Endothelial cell of umbilical vein (primary cell): ENCODE results near the gene TREML4. TPM values are rescaled to one million over a fixed set of nuclear protein-coding genes. Genes with fewer than 3 reads are reported as not detected.

Source experiments
- BruUV-seq: library from RNA; stranded (reverse); fragments of 400-500 nt; replicated peaks from 2 replicates; lab custom pipeline; 2021; lab: Mats Ljungman, UMichigan
- CTCF ChIA-PET: fragments of 300-600, 350-600 bp; sonication (Branson Sonifier 250); formaldehyde crosslinking; loops from one replicate; lab custom pipeline; 2021; ENCODE audit warnings: antibody characterized with exemption, inconsistent platforms; lab: Charles Lee
- POLR2A ChIA-PET: fragments of 300-600, 350-600 bp; sonication (Branson Sonifier 250); formaldehyde crosslinking; loops from one replicate; lab custom pipeline; 2021; ENCODE audit warnings: antibody characterized with exemption, inconsistent platforms; lab: Charles Lee
- DNase-seq: peaks from one replicate; pipeline ENCODE4 v3.0.0-alpha.2; 2011; ENCODE audit warnings: low read depth, low spot score
- FAIRE-seq: peaks from 2 replicates; lab custom pipeline; 2011; peaks lifted over from hg19 to GRCh38; lab: Jason Lieb, UNC
- H2AFZ ChIP-seq: 2 replicates; pipeline ENCODE4 v1.6.0; 2012; ENCODE audit warnings: low read depth, low read length, control low read depth, inconsistent platforms
- H3K27ac ChIP-seq: 2 replicates; pipeline ENCODE4 v1.5.1; 2011; ENCODE audit warnings: low read depth, mild to moderate bottlenecking, control low read depth, low read length, moderate library complexity; ENCODE audit not compliant: insufficient read depth
- H3K27me3 ChIP-seq, 2 experiments: 2 replicates each; pipeline versions ENCODE4 v1.6.0 to v1.6.1; 2011; ENCODE audit warnings: low read length in 2 of 2, mixed read lengths in 1 of 2; ENCODE audit not compliant: control insufficient read depth in 2 of 2, insufficient read depth in 2 of 2
- H3K36me3 ChIP-seq, 2 experiments: 2 replicates in 1 of 2; 3 replicates in 1 of 2; pipeline ENCODE4 v1.5.1; 2011; ENCODE audit warnings: low read length in 2 of 2, mild to moderate bottlenecking in 1 of 2, moderate library complexity in 1 of 2; ENCODE audit not compliant: control insufficient read depth in 2 of 2, insufficient read depth in 2 of 2; ENCODE audit errors: extremely low read depth in 1 of 2
- H3K4me1 ChIP-seq: 3 replicates; pipeline ENCODE4 v1.5.1; 2011; ENCODE audit warnings: mild to moderate bottlenecking, low read length; ENCODE audit not compliant: control insufficient read depth, insufficient read depth; ENCODE audit errors: extremely low read depth
- H3K4me2 ChIP-seq: 2 replicates; pipeline ENCODE4 v1.6.1; 2011; ENCODE audit warnings: low read length, control low read depth, mixed read lengths; ENCODE audit not compliant: insufficient read depth
- H3K4me3 ChIP-seq, 3 experiments: fragments of 200-600 bp in 1 of 3; sonication (generic), shearing (Covaris generic) in 1 of 3; replicated peaks in 1 of 3; 2 replicates each; pipeline ENCODE4 v1.5.1; 2011 to 2016; ENCODE audit warnings: control low read depth in 3 of 3, low read length in 3 of 3, mild to moderate bottlenecking in 2 of 3, inconsistent platforms in 1 of 3, low read depth in 1 of 3, moderate library complexity in 1 of 3; ENCODE audit not compliant: insufficient read depth in 1 of 3
- H3K79me2 ChIP-seq: 2 replicates; pipeline ENCODE4 v1.6.0; 2012; ENCODE audit warnings: low read length, inconsistent platforms; ENCODE audit not compliant: control insufficient read depth, insufficient read depth
- H3K9ac ChIP-seq: replicated peaks from 2 replicates; pipeline ENCODE3; 2011; ENCODE audit warnings: low read length, control low read depth; ENCODE audit not compliant: insufficient read depth; ENCODE audit errors: extremely low read depth
- H3K9me1 ChIP-seq: replicated peaks from 3 replicates; pipeline ENCODE4 v1.6.0; 2011; ENCODE audit warnings: mild to moderate bottlenecking, low read length; ENCODE audit not compliant: control insufficient read depth, insufficient read depth; ENCODE audit errors: extremely low read depth
- H3K9me3 ChIP-seq: replicated peaks from 2 replicates; pipeline ENCODE4 v1.5.1; 2012; ENCODE audit warnings: low read length, inconsistent platforms; ENCODE audit not compliant: control insufficient read depth, insufficient read depth
- H4K20me1 ChIP-seq: replicated peaks from 2 replicates; pipeline ENCODE3; 2011; ENCODE audit warnings: mild to moderate bottlenecking, low read length; ENCODE audit not compliant: control insufficient read depth, insufficient read depth; ENCODE audit errors: extremely low read depth
- EZH2 ChIP-seq: IDR thresholded peaks from 2 replicates; pipeline ENCODE4 v1.6.1; 2012; ENCODE audit warnings: borderline replicate concordance, low read depth, mild to moderate bottlenecking, moderate library complexity, low read length, inconsistent platforms; ENCODE audit not compliant: severe bottlenecking
- FOS ChIP-seq: IDR thresholded peaks from 2 replicates; pipeline ENCODE4 v1.6.1; 2011; ENCODE audit warnings: mild to moderate bottlenecking, low read length, moderate library complexity, borderline replicate concordance; ENCODE audit not compliant: insufficient read depth
- GATA2 ChIP-seq: IDR thresholded peaks from 2 replicates; pipeline ENCODE4 v1.7.0; 2011; ENCODE audit warnings: low read depth, mild to moderate bottlenecking, moderate library complexity, mixed read lengths, low read length; ENCODE audit not compliant: insufficient read length, insufficient read depth
- JUN ChIP-seq: IDR thresholded peaks from 2 replicates; pipeline ENCODE4 v1.6.1; 2011; ENCODE audit warnings: borderline replicate concordance, low read depth; ENCODE audit not compliant: insufficient read length, insufficient read depth
- MYC ChIP-seq: IDR thresholded peaks from one replicate; pipeline ENCODE4 v1.6.1; 2011; ENCODE audit warnings: mild to moderate bottlenecking, low read depth, low read length
- POLR2A ChIP-seq: IDR thresholded peaks from 2 replicates; pipeline ENCODE4 v1.6.1; 2012; ENCODE audit warnings: low read depth, mild to moderate bottlenecking, control low read depth, low read length
- POLR2AphosphoS5 ChIP-seq: IDR thresholded peaks from 2 replicates; pipeline ENCODE4 v1.6.1; 2012; ENCODE audit warnings: low read depth, mild to moderate bottlenecking, control low read depth, low read length, moderate library complexity; ENCODE audit not compliant: insufficient read depth
- dilution Hi-C: fragments of 300-500 bp; cut with MboI; formaldehyde crosslinking; loops from one replicate; pipeline ENCODE4 v1.15.0; 2019; ENCODE audit warnings: low sequenced_read_pairs; ENCODE audit not compliant: extremely low pct_ligation_motif_present
- intact Hi-C: fragments of 100-400 bp; cut with micrococcal nuclease; formaldehyde crosslinking; loops from one replicate; pipeline ENCODE4 v1.10.0; 2022
- polyA plus RNA-seq, 4 experiments: library from polyadenylated mRNA; depleted of rRNA in 3 of 4; stranded (reverse) in 3 of 4; unstranded in 1 of 4; fragments of >200 nt; gene quantifications; 2 replicates each; pipeline versions ENCODE4 v1.2.1 to v1.2.3, GENCODE V29; 2011 to 2012; ENCODE audit warnings: missing spikeins in 1 of 4
- total RNA-seq: library from RNA; stranded (reverse); gene quantifications from 2 replicates; pipeline ENCODE4 v1.2.3, GENCODE V29; 2021
- TF ChIP-seq, protein P1 (sequence below), 2 donors: IDR thresholded peaks; 1 replicate in 1 of 2; 2 replicates in 1 of 2; pipeline ENCODE4 v1.5.1; 2011; ENCODE audit warnings: low read length in 2 of 2, mild to moderate bottlenecking in 2 of 2, moderate library complexity in 2 of 2, control low read depth in 1 of 2, inconsistent platforms in 1 of 2, low read depth in 1 of 2; ENCODE audit not compliant: insufficient read depth in 1 of 2; ENCODE audit errors: extremely low read depth in 1 of 2
- TF ChIP-seq, protein P2 (sequence below): IDR thresholded peaks from 2 replicates; pipeline ENCODE4 v1.6.1; 2011; ENCODE audit not compliant: insufficient read depth, insufficient read length

The TREML4 gene
- total and polyA plus RNA-seq, 2 donors (not counting 3 experiments of a cell fraction or from before 2014, with no cell fraction given) = not detected

DNA sequence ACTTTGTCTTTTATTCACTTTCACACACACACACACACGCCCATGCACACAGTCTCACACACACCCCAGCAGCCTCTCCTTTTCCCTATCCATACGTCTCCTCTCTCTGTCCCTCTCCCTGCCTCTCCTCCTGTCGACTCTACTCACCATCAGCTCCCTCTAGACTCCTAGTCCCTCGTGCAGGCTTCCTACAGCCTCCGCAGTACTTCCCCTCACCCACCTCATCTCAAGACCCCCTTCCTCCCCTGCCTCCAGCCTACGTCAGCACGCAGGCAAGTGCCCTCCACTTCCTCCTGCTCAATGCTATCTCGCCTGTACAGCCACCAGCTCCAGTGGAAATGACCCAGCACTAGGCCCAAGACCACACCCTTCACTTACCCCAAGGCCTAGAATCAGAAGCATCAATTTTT is 26.4 kb upstream of the TREML4 start:
- no peak overlapping the region for H3K4me3 ChIP-seq
- ChIA-PET POLR2A (no interaction called here), CTCF (interaction anchor here (1.2 to 2.2 kb wide), 2 partner anchors 10 to 20 kb away, joined by 4 to 8 read pairs; no protein-coding TSS in a partner anchor)
- H3K9me1 ChIP-seq = no peaks in the 10 kb centered on the region
- no peak for DNase-seq
- intact Hi-C loops (no loop called here), dilution Hi-C loops (no loop called here)
- TF ChIP-seq GATA2 (no peak), POLR2AphosphoS5 (no peak), MYC (no peak), FOS (no peak), POLR2A (no peak), EZH2 (no peak), JUN (no peak)
- TF ChIP-seq, protein P1, sequence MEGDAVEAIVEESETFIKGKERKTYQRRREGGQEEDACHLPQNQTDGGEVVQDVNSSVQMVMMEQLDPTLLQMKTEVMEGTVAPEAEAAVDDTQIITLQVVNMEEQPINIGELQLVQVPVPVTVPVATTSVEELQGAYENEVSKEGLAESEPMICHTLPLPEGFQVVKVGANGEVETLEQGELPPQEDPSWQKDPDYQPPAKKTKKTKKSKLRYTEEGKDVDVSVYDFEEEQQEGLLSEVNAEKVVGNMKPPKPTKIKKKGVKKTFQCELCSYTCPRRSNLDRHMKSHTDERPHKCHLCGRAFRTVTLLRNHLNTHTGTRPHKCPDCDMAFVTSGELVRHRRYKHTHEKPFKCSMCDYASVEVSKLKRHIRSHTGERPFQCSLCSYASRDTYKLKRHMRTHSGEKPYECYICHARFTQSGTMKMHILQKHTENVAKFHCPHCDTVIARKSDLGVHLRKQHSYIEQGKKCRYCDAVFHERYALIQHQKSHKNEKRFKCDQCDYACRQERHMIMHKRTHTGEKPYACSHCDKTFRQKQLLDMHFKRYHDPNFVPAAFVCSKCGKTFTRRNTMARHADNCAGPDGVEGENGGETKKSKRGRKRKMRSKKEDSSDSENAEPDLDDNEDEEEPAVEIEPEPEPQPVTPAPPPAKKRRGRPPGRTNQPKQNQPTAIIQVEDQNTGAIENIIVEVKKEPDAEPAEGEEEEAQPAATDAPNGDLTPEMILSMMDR (IDR thresholded peaks at IDR 0.05; ENCODE audit: extremely low read depth in 1 of 2, insufficient read depth in 1 of 2, low read depth in 1 of 2, low read length in 2 of 2) = no peak
- TF ChIP-seq, protein P2, sequence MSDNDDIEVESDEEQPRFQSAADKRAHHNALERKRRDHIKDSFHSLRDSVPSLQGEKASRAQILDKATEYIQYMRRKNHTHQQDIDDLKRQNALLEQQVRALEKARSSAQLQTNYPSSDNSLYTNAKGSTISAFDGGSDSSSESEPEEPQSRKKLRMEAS = no peak
- no peaks in the 10 kb centered on the region for H4K20me1 ChIP-seq
- H3K27ac ChIP-seq = no peak overlapping the region
- H3K27me3 ChIP-seq = peaks cover 2 to 3% of the 10 kb centered on the region in 2 experiments
- FAIRE-seq = no peak
- no peaks in the 10 kb centered on the region for H3K9me3 ChIP-seq
- H3K4me1 ChIP-seq = no peaks in the 10 kb centered on the region
- no peak overlapping the region for H2AFZ ChIP-seq
- no TSS peak for BruUV-seq
- H3K79me2 ChIP-seq = no peaks in the 10 kb centered on the region
- no peaks in the 10 kb centered on the region for H3K36me3 ChIP-seq
- no peak overlapping the region for H3K9ac ChIP-seq
- H3K4me2 ChIP-seq = no peak overlapping the region
